ENCODE measurements around the gene SPOP. TPM values are rescaled to one million over a fixed set of nuclear protein-coding genes. Genes with fewer than 3 reads are reported as not detected.

SPOP gene
- total and polyA plus RNA-seq, 9 of the 15 experiments (the other 6 are each of a cell fraction or from before 2014, with no cell fraction given): 34.2 to 65.9 (median 39.7) TPM

GRCh38 chr17:49555495-49556222, 122.2 kb downstream of the SPOP start:
- ATAC-seq: no peak
- ChIA-PET POLR2A (interaction anchor here (0.6 to 1.2 kb wide), 3 partner anchors 124 to 832 kb away, joined by 3 to 4 read pairs (median 4); no protein-coding TSS in a partner anchor), CTCF (ENCODE audit: low intra/inter-chr PET ratio) (interaction anchor here (0.7 to 3.8 kb wide), 7 partner anchors 59 to 604 kb away, joined by 3 to 29 read pairs (median 11); no protein-coding TSS in a partner anchor)
- H3K79me2 ChIP-seq (ENCODE audit: control insufficient read depth, insufficient read depth, low read length): no peaks in the 10 kb centered on the region
- no peaks in the 10 kb centered on the region for H3K36me3 ChIP-seq (ENCODE audit: control insufficient read depth, insufficient read depth, low read length)
- peak overlapping the region; percentile 81 for H2AFZ ChIP-seq (ENCODE audit: low read depth, low read length)
- no peak overlapping the region for H3K27ac ChIP-seq (ENCODE audit: extremely low read depth, low read depth, low read length)
- no peaks in the 10 kb centered on the region for H4K20me1 ChIP-seq (replicated peaks; ENCODE audit: control insufficient read depth, insufficient read depth, low read length)
- TF ChIP-seq RUNX1 (IDR thresholded peaks at IDR 0.05; ENCODE audit: low read depth) (0 out of 2 replicates have a peak, but pooled peaks have one; percentile 16), ZNF274 (IDR thresholded peaks at IDR 0.05; ENCODE audit: borderline replicate concordance, low read depth, low read length) (no peak)
- 33% methylated on average over 16 of the region's 19 CpGs for WGBS (ENCODE audit: insufficient coverage, low coverage, missing lambda C conversion rate)
- no peak overlapping the region for H3K4me3 ChIP-seq
- BruUV-seq (replicated peaks): no TSS peak
- intact Hi-C loops (cut with micrococcal nuclease): loop anchor here (1.0 to 5.0 kb wide), 2 partner anchors 147 to 238 kb away; no protein-coding TSS in a partner anchor
- peak overlapping the region in 1 of 2 experiments; percentile 72; a peak in 1 of 4 replicates for H3K9ac ChIP-seq (ENCODE audit: insufficient read depth in 1 of 2, low read depth in 2 of 2, low read length in 2 of 2)
- in situ Hi-C loops (cut with MboI): no loop called here
- DNase-seq (ENCODE audit: extremely low read depth in 1 of 4, low spot score in 3 of 4): no peak
- no peaks in the 10 kb centered on the region for H3K9me1 ChIP-seq (ENCODE audit: control insufficient read depth, insufficient read depth, low read length)
- H3K4me1 ChIP-seq (replicated peaks in 1 of 2; ENCODE audit: control insufficient read depth in 2 of 2, insufficient read depth in 2 of 2, low read length in 2 of 2): peaks cover 0 to 14% of the 10 kb centered on the region in 2 experiments; a peak in 3 of 5 replicates
- peak; percentile 35 for FAIRE-seq
- H3K4me2 ChIP-seq (ENCODE audit: insufficient read depth, low read length): peak overlapping the region; percentile 23; the same call in 1 of the 2 replicates
- H3K9me3 ChIP-seq (replicated peaks; ENCODE audit: control insufficient read depth, insufficient read depth, low read depth, low read length): no peaks in the 10 kb centered on the region
- peaks cover 0 to 6% of the 10 kb centered on the region in 2 experiments; a peak in 2 of 5 replicates for H3K27me3 ChIP-seq (ENCODE audit: control insufficient read depth in 2 of 2, insufficient read depth in 2 of 2, low read length in 2 of 2)
